Adrenal gland (tissue), 5 donors: ENCODE results near the gene MRPS33.

Source experiments
- CTCF ChIP-seq, 6 experiments: fragments of 450-650 bp in 4 of 6; fragments of 200-600 bp in 2 of 6; sonication (generic) in 1 of 6; IDR thresholded peaks; 1 replicate in 5 of 6; 2 replicates in 1 of 6; pipeline versions ENCODE4 v1.5.1 to v1.8.0; 2016 to 2021; ENCODE audit warnings: antibody characterized with exemption in 6 of 6, mild to moderate bottlenecking in 2 of 6, moderate library complexity in 1 of 6
- POLR2A ChIP-seq, 2 donors: fragments of 450-650 bp; IDR thresholded peaks; one replicate each; pipeline ENCODE4 v1.6.1; 2017; ENCODE audit warnings: antibody characterized with exemption in 2 of 2, mild to moderate bottlenecking in 2 of 2, moderate library complexity in 1 of 2
- donor health status: DM: no; HTN: no; CAD: no.

GRCh38 chr7:140967438-140967837, 47.3 kb downstream of the MRPS33 start:
- TF ChIP-seq CTCF (IDR thresholded peaks at IDR 0.05) (no peak), POLR2A (IDR thresholded peaks at IDR 0.05) (no peak)
